IMR-90 (cell line): ENCODE results near the gene SMIM24.

Source experiments
- BHLHE40 ChIP-seq: fragments of 150-350 bp; IDR thresholded peaks from 2 replicates; pipeline ENCODE4 v1.6.1; 2016; ENCODE audit warnings: mild to moderate bottlenecking, low read depth, low read length
- CEBPB ChIP-seq: IDR thresholded peaks from 2 replicates; pipeline ENCODE4 v1.6.1; 2012; ENCODE audit warnings: low read depth, low read length, improper control_type of control experiment
- ELK1 ChIP-seq: fragments of 150-350 bp; IDR thresholded peaks from 2 replicates; pipeline ENCODE4 v1.6.1; 2016; ENCODE audit warnings: low read depth, mild to moderate bottlenecking, low read length, moderate library complexity, borderline replicate concordance
- FOS ChIP-seq: fragments of 150-350 bp; IDR thresholded peaks from 2 replicates; pipeline ENCODE4 v1.6.1; 2016; ENCODE audit warnings: low read depth, low read length
- MXI1 ChIP-seq: IDR thresholded peaks from 2 replicates; pipeline ENCODE4 v1.6.1; 2012; ENCODE audit warnings: low read depth, mild to moderate bottlenecking, low read length, moderate library complexity, borderline replicate concordance
- NFE2L2 ChIP-seq: fragments of 150-350 bp; IDR thresholded peaks from 2 replicates; pipeline ENCODE4 v1.6.1; 2016; ENCODE audit warnings: low read depth, mild to moderate bottlenecking, low read length
- POLR2A ChIP-seq: IDR thresholded peaks from 2 replicates; pipeline ENCODE4 v1.6.1; 2012; ENCODE audit warnings: mild to moderate bottlenecking, low read depth, low read length
- RAD21 ChIP-seq: IDR thresholded peaks from 2 replicates; pipeline ENCODE4 v1.6.1; 2012; ENCODE audit warnings: low read length, improper control_type of control experiment
- RCOR1 ChIP-seq: IDR thresholded peaks from 2 replicates; pipeline ENCODE4 v1.6.1; 2012; ENCODE audit warnings: mild to moderate bottlenecking, low read length, improper control_type of control experiment; ENCODE audit not compliant: insufficient replicate concordance
- SMC3 ChIP-seq: fragments of 150-350 bp; IDR thresholded peaks from 2 replicates; pipeline ENCODE4 v1.6.1; 2016; ENCODE audit warnings: low read depth, mild to moderate bottlenecking, antibody characterized with exemption, low read length, moderate library complexity
- USF2 ChIP-seq: fragments of 150-350 bp; IDR thresholded peaks from 2 replicates; pipeline ENCODE4 v1.6.1; 2017; ENCODE audit warnings: mild to moderate bottlenecking, antibody characterized with exemption, low read length, low read depth
- TF ChIP-seq, protein P1 (sequence below): conservative IDR thresholded peaks from 2 replicates; pipeline ENCODE4 v1.5.1; 2012; ENCODE audit warnings: mild to moderate bottlenecking, low read depth, low read length, improper control_type of control experiment

DNA sequence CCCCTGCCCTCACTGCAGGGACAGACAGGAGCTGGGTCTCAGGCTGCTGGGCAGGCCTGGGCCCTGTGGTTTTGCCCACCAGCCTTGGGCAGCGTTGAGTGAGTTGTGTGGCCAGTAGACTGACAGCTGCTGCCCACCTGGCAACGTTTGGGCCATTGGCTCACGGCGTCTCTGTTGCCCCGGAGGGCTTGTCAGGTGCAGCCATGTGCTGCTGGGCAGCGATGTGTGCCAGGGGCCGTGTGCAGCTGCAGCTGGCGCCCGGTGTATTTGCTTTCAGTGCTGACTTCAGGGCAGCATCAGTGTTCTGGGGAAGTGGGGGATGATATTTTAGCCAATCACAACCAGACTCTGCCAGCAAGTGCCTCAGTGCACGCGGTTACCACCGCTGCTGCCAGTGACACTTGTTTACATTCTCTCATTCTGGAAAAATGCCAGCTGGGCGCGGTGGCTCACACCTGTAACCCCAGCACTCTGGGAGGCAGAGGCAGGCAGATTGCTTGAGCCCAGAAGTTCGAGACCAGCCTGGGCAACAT lies 36.4 kb upstream of the SMIM24 start:
- TF ChIP-seq, protein P1, sequence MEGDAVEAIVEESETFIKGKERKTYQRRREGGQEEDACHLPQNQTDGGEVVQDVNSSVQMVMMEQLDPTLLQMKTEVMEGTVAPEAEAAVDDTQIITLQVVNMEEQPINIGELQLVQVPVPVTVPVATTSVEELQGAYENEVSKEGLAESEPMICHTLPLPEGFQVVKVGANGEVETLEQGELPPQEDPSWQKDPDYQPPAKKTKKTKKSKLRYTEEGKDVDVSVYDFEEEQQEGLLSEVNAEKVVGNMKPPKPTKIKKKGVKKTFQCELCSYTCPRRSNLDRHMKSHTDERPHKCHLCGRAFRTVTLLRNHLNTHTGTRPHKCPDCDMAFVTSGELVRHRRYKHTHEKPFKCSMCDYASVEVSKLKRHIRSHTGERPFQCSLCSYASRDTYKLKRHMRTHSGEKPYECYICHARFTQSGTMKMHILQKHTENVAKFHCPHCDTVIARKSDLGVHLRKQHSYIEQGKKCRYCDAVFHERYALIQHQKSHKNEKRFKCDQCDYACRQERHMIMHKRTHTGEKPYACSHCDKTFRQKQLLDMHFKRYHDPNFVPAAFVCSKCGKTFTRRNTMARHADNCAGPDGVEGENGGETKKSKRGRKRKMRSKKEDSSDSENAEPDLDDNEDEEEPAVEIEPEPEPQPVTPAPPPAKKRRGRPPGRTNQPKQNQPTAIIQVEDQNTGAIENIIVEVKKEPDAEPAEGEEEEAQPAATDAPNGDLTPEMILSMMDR, result no peak
- TF ChIP-seq POLR2A (no peak), FOS (no peak), USF2 (no peak), MXI1 (no peak), BHLHE40 (no peak), SMC3 (no peak), CEBPB (no peak), RAD21 (no peak), NFE2L2 (no peak), ELK1 (no peak), RCOR1 (no peak)
